Astrocyte (in vitro differentiated cells and primary cell): ENCODE data around the gene ZNF75A.

Experiments
- CTCF ChIP-seq: IDR thresholded peaks from 2 replicates; pipeline ENCODE4 v1.5.1; 2011; ENCODE audit warnings: low read depth, mild to moderate bottlenecking, inconsistent platforms, low read length, moderate library complexity; ENCODE audit not compliant: insufficient read depth
- EZH2 ChIP-seq: IDR thresholded peaks from 2 replicates; pipeline ENCODE4 v1.6.1; 2012; ENCODE audit warnings: mild to moderate bottlenecking, low read length, inconsistent platforms; ENCODE audit not compliant: insufficient read depth

DNA sequence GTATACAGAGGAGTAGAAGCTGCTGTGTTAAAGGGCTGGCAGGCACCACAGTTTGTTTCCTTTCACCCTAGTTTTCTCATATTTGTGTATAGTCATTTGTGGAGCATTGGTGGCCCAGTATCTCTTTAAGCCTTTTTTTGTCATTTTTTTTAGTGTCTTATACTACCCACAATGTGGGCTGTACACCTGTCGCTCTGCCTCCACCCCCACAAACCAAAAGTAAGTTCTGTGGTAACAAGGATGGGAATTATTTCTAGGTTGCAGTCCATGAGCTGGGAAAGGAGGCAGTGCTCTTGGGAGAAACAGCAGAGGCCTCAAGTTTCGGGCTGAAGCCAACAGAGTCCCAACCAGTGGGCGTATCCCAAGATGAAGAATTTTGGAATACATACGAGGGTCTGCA lies 6.2 kb downstream of the ZNF75A start:
- TF ChIP-seq EZH2 = no peak
- no peak for TF ChIP-seq CTCF
